Measurements from ENCODE around the gene AANAT. TPM values are rescaled to one million over a fixed set of nuclear protein-coding genes. Genes with fewer than 3 reads are reported as not detected.

The AANAT gene
- total RNA-seq (0.22 TPM), polyA plus RNA-seq (ENCODE audit: insufficient read depth in 1 of 8, insufficient read length in 8 of 8, low replicate concordance in 1 of 8) (under 1 TPM in 5 of 8 donors, not detected in 3; 0.18 to 0.87 (median 0.34) TPM)
- long read RNA-seq, donor 1: 0 reads
- long read RNA-seq, donor 2: 0 reads
- long read RNA-seq, donor 3, partial matches to known transcripts: 0 of 35 reads
- long read RNA-seq, donor 3, other reads (novel, unspliced or antisense): 35 of 35 reads
- long read RNA-seq, donor 4, partial matches to known transcripts: 0 of 11 reads
- long read RNA-seq, donor 4, other reads (novel, unspliced or antisense): 11 of 11 reads
- long read RNA-seq, donor 5, partial matches to known transcripts: 21 of 21 reads
- long read RNA-seq, donor 5, other reads (novel, unspliced or antisense): 0 of 21 reads
- long read RNA-seq, donor 6: 0 reads
- long read RNA-seq, donor 7, partial matches to known transcripts: 0 of 1 reads
- long read RNA-seq, donor 7, other reads (novel, unspliced or antisense): 0 of 1 reads
- long read RNA-seq, donor 8: 0 reads
- long read RNA-seq, donor 9, partial matches to known transcripts: 0 of 1 reads
- long read RNA-seq, donor 9, other reads (novel, unspliced or antisense): 0 of 1 reads
- long read RNA-seq, donor 10: 0 reads
- long read RNA-seq, donor 11, partial matches to known transcripts: 25 of 33 reads
- long read RNA-seq, donor 11, other reads (novel, unspliced or antisense): 8 of 33 reads

GRCh38 chr17:76467366-76467765 is at the start of gene AANAT:
AANAT (plus strand) TSS chr17:76467603; CDS start chr17:76468747, 1,144 bp downstream.
- no peak within 1 kb of the TSS for H3K4me3 ChIP-seq (ENCODE audit: low read length)
- H3K4me1 ChIP-seq (ENCODE audit: control insufficient read depth, insufficient read depth, low read length): peaks cover 13% of the 10 kb centered on the region
- H3K27ac ChIP-seq (ENCODE audit: low read length): no peak within 1 kb of the TSS
- WGBS (ENCODE audit: insufficient coverage): 42% methylated on average over 5 of the region's 11 CpGs
- no peaks in the 10 kb centered on the region for H3K36me3 ChIP-seq (ENCODE audit: control insufficient read depth, insufficient read depth, low read length)
- no peaks in the 10 kb centered on the region for H3K27me3 ChIP-seq (ENCODE audit: control insufficient read depth, insufficient read depth, low read length)
- no peak for DNase-seq
- no peaks in the 10 kb centered on the region for H3K9me3 ChIP-seq (replicated peaks; ENCODE audit: control insufficient read depth, low read depth, low read length)

GRCh38 chr17:76419576-76420260 is 47.7 kb upstream of the AANAT start:
- DNase-seq: no peak
- Histone ChIP-seq H3K4me1 (ENCODE audit: control insufficient read depth, insufficient read depth, low read length) (peaks cover 32% of the 10 kb centered on the region), H3K27ac (ENCODE audit: low read length) (no peak overlapping the region), H3K36me3 (ENCODE audit: control insufficient read depth, insufficient read depth, low read length) (peaks cover 15% of the 10 kb centered on the region), H3K4me3 (ENCODE audit: low read length) (no peak overlapping the region), H3K27me3 (ENCODE audit: control insufficient read depth, insufficient read depth, low read length) (no peaks in the 10 kb centered on the region), H3K9me3 (replicated peaks; ENCODE audit: control insufficient read depth, low read depth, low read length) (no peaks in the 10 kb centered on the region)
- 80% methylated on average over 16 of the region's 17 CpGs for WGBS (ENCODE audit: insufficient coverage)

DNA sequence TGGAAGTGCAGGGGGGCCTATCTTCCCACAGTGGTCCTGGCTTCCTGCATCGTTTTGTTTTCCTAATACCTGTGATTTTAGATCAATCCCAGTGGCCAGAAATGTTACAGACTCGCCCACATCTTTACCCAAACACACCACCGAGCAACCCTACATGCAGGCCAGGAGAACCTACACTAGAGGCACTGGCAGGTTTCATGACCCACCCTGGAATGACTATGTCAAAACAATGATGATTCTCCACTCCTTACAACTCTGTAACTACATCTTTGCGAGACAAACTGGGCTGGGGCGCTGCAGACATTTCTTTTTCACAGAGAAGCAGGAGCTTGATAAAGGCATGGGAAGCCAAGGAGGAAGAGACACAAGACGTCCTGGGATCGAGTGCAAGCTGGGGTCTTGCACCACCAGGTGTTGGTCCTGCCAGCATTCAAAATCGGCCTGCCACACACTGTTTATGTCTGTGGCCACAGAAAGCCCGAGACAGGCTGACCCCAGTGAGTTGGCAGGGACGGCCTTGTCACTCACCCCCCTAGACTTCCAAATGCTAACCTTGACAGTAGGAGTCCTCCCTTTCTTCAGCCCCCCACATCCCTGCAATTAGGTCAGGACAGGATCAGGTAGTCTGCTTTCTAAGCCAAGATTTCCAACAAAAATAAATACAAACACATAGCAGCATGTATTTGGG is 46.9 kb upstream of the AANAT start:
- H3K27me3 ChIP-seq (ENCODE audit: control insufficient read depth, insufficient read depth, low read length): no peaks in the 10 kb centered on the region
- H3K4me1 ChIP-seq (ENCODE audit: control insufficient read depth, insufficient read depth, low read length): peaks cover 25% of the 10 kb centered on the region
- H3K27ac ChIP-seq (ENCODE audit: low read length): peak overlapping the region; percentile 22
- DNase-seq: no peak
- WGBS (ENCODE audit: insufficient coverage): 58% methylated on average over 6 of the region's 10 CpGs
- no peak overlapping the region for H3K4me3 ChIP-seq (ENCODE audit: low read length)
- peaks cover 15% of the 10 kb centered on the region for H3K36me3 ChIP-seq (ENCODE audit: control insufficient read depth, insufficient read depth, low read length)
- no peaks in the 10 kb centered on the region for H3K9me3 ChIP-seq (replicated peaks; ENCODE audit: control insufficient read depth, low read depth, low read length)

- Histone ChIP-seq H3K4me3 (ENCODE audit: low read length) (no peak overlapping the region), H3K4me1 (ENCODE audit: control insufficient read depth, insufficient read depth, low read length) (peaks cover 25% of the 10 kb centered on the region), H3K27me3 (ENCODE audit: control insufficient read depth, insufficient read depth, low read length) (no peaks in the 10 kb centered on the region), H3K36me3 (ENCODE audit: control insufficient read depth, insufficient read depth, low read length) (peaks cover 15% of the 10 kb centered on the region), H3K27ac (ENCODE audit: low read length) (no peak overlapping the region), H3K9me3 (replicated peaks; ENCODE audit: control insufficient read depth, low read depth, low read length) (no peaks in the 10 kb centered on the region)
- whole genome bisulfite sequencing (ENCODE audit: insufficient coverage): 34% methylated on average over 4 of the region's 7 CpGs
- peak; percentile 62 for DNase-seq
Measured at GRCh38 chr17:76421044-76421407, 46.4 kb upstream of the AANAT start.

GRCh38 chr17:76422406-76422805 is 45.0 kb upstream of the AANAT start:
- no peak overlapping the region for H3K27ac ChIP-seq (ENCODE audit: low read length)
- DNase-seq: no peak
- WGBS (ENCODE audit: insufficient coverage): 87% methylated on average over 6 of the region's 8 CpGs

DNA sequence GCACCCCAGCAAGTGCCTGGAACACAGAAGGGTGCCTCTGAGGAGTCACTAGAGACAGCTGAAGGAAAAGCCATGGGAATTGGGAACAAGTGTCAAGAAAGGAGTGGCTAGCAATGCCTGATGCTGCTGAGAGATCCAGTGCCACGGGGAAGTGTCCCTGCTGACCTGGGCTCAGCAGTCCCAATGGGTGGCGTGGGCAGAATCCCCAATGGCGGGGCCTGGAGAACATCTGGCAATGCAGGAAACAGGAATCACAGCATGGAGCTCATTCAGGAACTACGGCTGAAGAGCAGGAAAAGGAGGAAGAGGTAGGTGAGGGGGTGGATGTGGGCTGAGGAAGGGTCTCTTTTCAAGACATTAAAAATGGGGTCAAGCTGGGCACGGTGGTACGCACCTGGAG is 44.5 kb upstream of the AANAT start:
- 75% methylated on average over 6 of the region's 6 CpGs for WGBS (ENCODE audit: insufficient coverage)
- no peak overlapping the region for H3K27ac ChIP-seq (ENCODE audit: low read length)
- peaks cover 3% of the 10 kb centered on the region for H3K36me3 ChIP-seq (ENCODE audit: control insufficient read depth, insufficient read depth, low read length)
- H3K4me3 ChIP-seq (ENCODE audit: low read length): no peak overlapping the region
- no peak for DNase-seq
- H3K4me1 ChIP-seq (ENCODE audit: control insufficient read depth, insufficient read depth, low read length): peaks cover 17% of the 10 kb centered on the region
- H3K9me3 ChIP-seq (replicated peaks; ENCODE audit: control insufficient read depth, low read depth, low read length): no peaks in the 10 kb centered on the region
- H3K27me3 ChIP-seq (ENCODE audit: control insufficient read depth, insufficient read depth, low read length): no peaks in the 10 kb centered on the region

More at GRCh38 chr17:76422406-76422805, 45.0 kb upstream of the AANAT start:
- Histone ChIP-seq H3K36me3 (ENCODE audit: control insufficient read depth, insufficient read depth, low read length) (peaks cover 7% of the 10 kb centered on the region), H3K4me3 (ENCODE audit: low read length) (no peak overlapping the region), H3K9me3 (replicated peaks; ENCODE audit: control insufficient read depth, low read depth, low read length) (no peaks in the 10 kb centered on the region), H3K27me3 (ENCODE audit: control insufficient read depth, insufficient read depth, low read length) (no peaks in the 10 kb centered on the region), H3K4me1 (ENCODE audit: control insufficient read depth, insufficient read depth, low read length) (peaks cover 17% of the 10 kb centered on the region)

- H3K9me3 ChIP-seq (replicated peaks; ENCODE audit: control insufficient read depth, low read depth, low read length): no peaks in the 10 kb centered on the region
- no peaks in the 10 kb centered on the region for H3K36me3 ChIP-seq (ENCODE audit: control insufficient read depth, insufficient read depth, low read length)
- DNase-seq: no peak
- no peak overlapping the region for H3K27ac ChIP-seq (ENCODE audit: low read length)
- no peaks in the 10 kb centered on the region for H3K27me3 ChIP-seq (ENCODE audit: control insufficient read depth, insufficient read depth, low read length)
- no CpG with 5 or more reads among the region's 3 CpGs for WGBS (ENCODE audit: insufficient coverage)
- H3K4me1 ChIP-seq (ENCODE audit: control insufficient read depth, insufficient read depth, low read length): no peaks in the 10 kb centered on the region
- no peak overlapping the region for H3K4me3 ChIP-seq (ENCODE audit: low read length)
Measured at GRCh38 chr17:76426853-76427252, 40.5 kb upstream of the AANAT start.

GRCh38 chr17:76427501-76428231 is 39.7 kb upstream of the AANAT start:
- peak overlapping the region; percentile 29 for H3K27ac ChIP-seq (ENCODE audit: low read length)
- no peaks in the 10 kb centered on the region for H3K36me3 ChIP-seq (ENCODE audit: control insufficient read depth, insufficient read depth, low read length)
- no peak for DNase-seq
- no peaks in the 10 kb centered on the region for H3K4me1 ChIP-seq (ENCODE audit: control insufficient read depth, insufficient read depth, low read length)
- H3K9me3 ChIP-seq (replicated peaks; ENCODE audit: control insufficient read depth, low read depth, low read length): no peaks in the 10 kb centered on the region
- no peaks in the 10 kb centered on the region for H3K27me3 ChIP-seq (ENCODE audit: control insufficient read depth, insufficient read depth, low read length)
- no peak overlapping the region for H3K4me3 ChIP-seq (ENCODE audit: low read length)
- 65% methylated on average over 3 of the region's 8 CpGs for WGBS (ENCODE audit: insufficient coverage)

DNA sequence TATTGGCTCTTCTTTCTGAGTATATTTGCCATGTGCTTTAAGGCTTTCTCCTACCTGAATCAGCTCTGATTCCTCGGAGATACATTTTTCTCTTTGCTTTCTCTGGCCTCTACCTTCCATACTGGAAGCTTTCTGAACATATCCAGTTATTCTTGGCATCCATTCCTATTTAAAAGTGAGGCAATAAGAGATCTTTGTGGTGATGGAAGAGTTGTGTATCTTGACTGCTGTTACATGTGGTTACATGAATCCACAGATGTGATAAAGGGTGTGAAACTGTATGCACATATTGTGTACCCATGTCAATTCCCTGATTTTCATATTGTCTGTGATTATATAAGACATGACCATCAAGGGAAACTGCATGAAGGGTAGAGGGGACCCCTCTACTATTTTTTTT is 38.9 kb upstream of the AANAT start:
- Histone ChIP-seq H3K4me1 (ENCODE audit: control insufficient read depth, insufficient read depth, low read length) (no peaks in the 10 kb centered on the region), H3K27me3 (ENCODE audit: control insufficient read depth, insufficient read depth, low read length) (no peaks in the 10 kb centered on the region), H3K27ac (ENCODE audit: low read length) (no peak overlapping the region), H3K4me3 (ENCODE audit: low read length) (no peak overlapping the region), H3K9me3 (replicated peaks; ENCODE audit: control insufficient read depth, low read depth, low read length) (no peaks in the 10 kb centered on the region), H3K36me3 (ENCODE audit: control insufficient read depth, insufficient read depth, low read length) (no peaks in the 10 kb centered on the region)
- no CpG with 5 or more reads among the region's 1 CpG for WGBS (ENCODE audit: insufficient coverage)
- DNase-seq: no peak
